Measurements from ENCODE around the gene KAZN. TPM values are rescaled to one million over a fixed set of nuclear protein-coding genes. Genes with fewer than 3 reads are reported as not detected.

The KAZN gene
- total and polyA plus RNA-seq, 2 of the 8 experiments (the other 6 are each of a cell fraction or from before 2014, with no cell fraction given): 3.7 to 11.8 TPM

- DNase-seq (ENCODE audit: low read depth in 1 of 2, low spot score in 2 of 2) (no peak), FAIRE-seq (no peak)
- H4K5ac ChIP-seq (ENCODE audit: insufficient read length, low read depth, low read length): no peak overlapping the region
- H4K91ac ChIP-seq (replicated peaks; ENCODE audit: insufficient read length, low read length): no peak overlapping the region
- no peak overlapping the region; the same call in 1 of the 2 replicates for H2BK15ac ChIP-seq (ENCODE audit: low read length)
- no peak overlapping the region for H2BK120ac ChIP-seq (replicated peaks; ENCODE audit: low read depth, low read length)
- H3K56ac ChIP-seq (replicated peaks; ENCODE audit: insufficient read length, low read depth, low read length): no peak overlapping the region
- peak overlapping the region; percentile 49; the same call in 1 of the 2 replicates for H3K18ac ChIP-seq (ENCODE audit: extremely low read depth, low read length)
- H2BK5ac ChIP-seq (ENCODE audit: low read depth, low read length): no peak overlapping the region
- H3K4ac ChIP-seq (replicated peaks; ENCODE audit: insufficient read length, low read depth, low read length): no peak overlapping the region
- H3K4me3 ChIP-seq (ENCODE audit: extremely low read depth in 1 of 4, insufficient read depth in 2 of 4, low read depth in 3 of 4, low read length in 4 of 4): no peak overlapping the region
- H3K79me1 ChIP-seq (ENCODE audit: low read depth, low read length): no peaks in the 10 kb centered on the region
- no peak overlapping the region for H3K9ac ChIP-seq (replicated peaks in 1 of 4; ENCODE audit: extremely low read depth in 1 of 4, low read depth in 3 of 4, low read length in 3 of 4)
- H4K20me1 ChIP-seq (replicated peaks in 1 of 2; ENCODE audit: control insufficient read depth in 1 of 2, insufficient read depth in 2 of 2, low read length in 2 of 2): no peaks in the 10 kb centered on the region
- no peak overlapping the region for H2AK5ac ChIP-seq (ENCODE audit: low read depth, low read length)
- H3K4me2 ChIP-seq (ENCODE audit: insufficient read depth in 1 of 2, low read depth in 2 of 2, low read length in 2 of 2): peak overlapping the region; percentile 26 to 35; a peak in 2 of 4 replicates
- H3K27ac ChIP-seq (ENCODE audit: low read depth, low read length): no peak overlapping the region
- no peak overlapping the region for H4K8ac ChIP-seq (ENCODE audit: extremely low read depth, insufficient read depth, low read length)
- POLR2A ChIA-PET (ENCODE audit: partially characterized antibody): no interaction called here
- no peaks in the 10 kb centered on the region; a peak in 1 of 7 replicates for H3K27me3 ChIP-seq (replicated peaks in 1 of 4; ENCODE audit: control insufficient read depth in 3 of 4, extremely low read depth in 1 of 4, insufficient read depth in 3 of 4, low read length in 3 of 4)
- no peak overlapping the region for H3K23ac ChIP-seq (ENCODE audit: insufficient read length)
- no peaks in the 10 kb centered on the region for H3K79me2 ChIP-seq (ENCODE audit: control insufficient read depth in 1 of 2, insufficient read depth in 2 of 2, low read length in 2 of 2)
- H3K9me3 ChIP-seq (ENCODE audit: insufficient read depth in 2 of 2, low read depth in 1 of 2, low read length in 1 of 2): no peaks in the 10 kb centered on the region
- no peaks in the 10 kb centered on the region for H3K23me2 ChIP-seq (ENCODE audit: low read depth, low read length)
- WGBS, 2 experiments (ENCODE audit: extremely low coverage in 1 of 2, insufficient coverage in 1 of 2, insufficient read length in 1 of 2, insufficient replicate concordance in 2 of 2, low coverage in 1 of 2, low lambda C conversion rate in 2 of 2, missing lambda C conversion rate in 1 of 2): 73% methylated on average over 15 of the region's 15 CpGs; no CpG with 5 or more reads in 1 of the 2 experiments
- H2BK12ac ChIP-seq (ENCODE audit: low read depth, low read length): no peak overlapping the region; the same call in 1 of the 2 replicates
- CTCF ChIA-PET (ENCODE audit: partially characterized antibody): interaction anchor here (0.6 to 1.8 kb wide), 15 partner anchors 9 to 810 kb away, joined by 3 to 10 read pairs (median 3); no protein-coding TSS in a partner anchor
- H3K4me1 ChIP-seq (replicated peaks in 1 of 4; ENCODE audit: control insufficient read depth in 3 of 4, insufficient read depth in 4 of 4, low read length in 3 of 4): peaks cover 1 to 15% (median 6%) of the 10 kb centered on the region in 4 experiments; a peak in 4 of 7 replicates
- no peak overlapping the region for H3K14ac ChIP-seq (ENCODE audit: insufficient read length)
- no peak overlapping the region for H2BK20ac ChIP-seq (ENCODE audit: low read length)
- H3K36me3 ChIP-seq (ENCODE audit: control insufficient read depth in 2 of 4, insufficient read depth in 4 of 4, low read length in 3 of 4): no peaks in the 10 kb centered on the region
- no peak overlapping the region for H2AFZ ChIP-seq (ENCODE audit: low read length)
- TF ChIP-seq SRF (IDR thresholded peaks at IDR 0.05; ENCODE audit: low read depth, low read length) (no peak), FOSL1 (IDR thresholded peaks at IDR 0.05; ENCODE audit: insufficient read depth, low read depth, low read length) (no peak), KDM1A (IDR thresholded peaks at IDR 0.05; ENCODE audit: borderline replicate concordance, low read length) (no peak), NRF1 (IDR thresholded peaks at IDR 0.05; ENCODE audit: low read depth, low read length) (no peak), RFX5 (IDR thresholded peaks at IDR 0.05; ENCODE audit: borderline replicate concordance, low read depth, low read length) (no peak), CHD2 (IDR thresholded peaks at IDR 0.05; ENCODE audit: low read length) (no peak), JUN (IDR thresholded peaks at IDR 0.05; ENCODE audit: low read depth, low read length) (no peak), SIN3A (conservative IDR thresholded peaks at IDR 0.05 in 1 of 2, IDR thresholded peaks at IDR 0.05 in 1 of 2; ENCODE audit: low read depth in 1 of 2, low read length in 2 of 2) (no peak), RXRA (IDR thresholded peaks at IDR 0.05; ENCODE audit: insufficient read depth, low read depth, low read length) (no peak), YY1 (IDR thresholded peaks at IDR 0.05; ENCODE audit: low read depth, low read length) (no peak), RBBP5 (IDR thresholded peaks at IDR 0.05; ENCODE audit: borderline replicate concordance, low read depth, low read length) (no peak)
Measured at GRCh38 chr1:14759042-14759818, 160.7 kb downstream of the KAZN start.
